BJ (cell line): Measurements from ENCODE around the gene S100A7A. TPM values are rescaled to one million over a fixed set of nuclear protein-coding genes. Genes with fewer than 3 reads are reported as not detected.

Experiments used
- CTCF ChIA-PET: fragments of 350-600 bp; formaldehyde crosslinking; extraction: SDS; loops from one replicate; lab custom pipeline; 2021; ENCODE audit warnings: antibody characterized with exemption, inconsistent platforms; lab: Yijun Ruan, JAX
- POLR2A ChIA-PET: fragments of 300-600 bp; sonication (Branson Sonifier 250); formaldehyde crosslinking; extraction: SDS; loops from one replicate; lab custom pipeline; 2021; ENCODE audit warnings: antibody characterized with exemption; lab: Charles Lee
- DNase-seq: peaks from one replicate; pipeline ENCODE4 v3.0.0-alpha.2; 2011; ENCODE audit warnings: low read depth
- H3K27me3 ChIP-seq: 2 replicates; pipeline ENCODE4 v1.6.0; 2011; ENCODE audit warnings: low read length; ENCODE audit not compliant: control insufficient read depth, insufficient read depth
- H3K36me3 ChIP-seq: 2 replicates; pipeline ENCODE4 v1.5.1; 2011; ENCODE audit warnings: low read length; ENCODE audit not compliant: control insufficient read depth, insufficient read depth
- H3K4me3 ChIP-seq: 2 replicates; pipeline ENCODE4 v1.5.1; 2011; ENCODE audit warnings: low read depth, mild to moderate bottlenecking, control low read depth, low read length
- CTCF ChIP-seq: IDR thresholded peaks from 2 replicates; pipeline ENCODE4 v1.5.1; 2011; ENCODE audit warnings: low read depth, mild to moderate bottlenecking, control low read depth, inconsistent platforms, low read length, moderate library complexity; ENCODE audit not compliant: insufficient read depth
- polyA plus RNA-seq: library from polyadenylated mRNA; depleted of rRNA; stranded (reverse); fragments of >200 nt; gene quantifications from 2 replicates; pipeline ENCODE4 v1.2.3, GENCODE V29; 2011

Gene S100A7A
- polyA plus RNA-seq, 1 experiment, result not detected

- no peaks in the 10 kb centered on the region for H3K36me3 ChIP-seq
- TF ChIP-seq CTCF, result no peak
- no peak overlapping the region for H3K4me3 ChIP-seq
- DNase-seq, result no peak
- CTCF ChIA-PET, result no interaction called here
- H3K27me3 ChIP-seq, result no peaks in the 10 kb centered on the region
- POLR2A ChIA-PET, result no interaction called here
Measured at GRCh38 chr1:153384958-153385580, 31.3 kb upstream of the S100A7A start.

- ChIA-PET POLR2A (no interaction called here), CTCF (interaction anchor here (0.8 kb wide), 2 partner anchors 34 to 110 kb away, joined by 3 read pairs; no protein-coding TSS in a partner anchor)
Measured at GRCh38 chr1:153386500-153386901, 29.8 kb upstream of the S100A7A start.

GRCh38 chr1:153387001-153387400 lies 29.3 kb upstream of the S100A7A start:
- no peaks in the 10 kb centered on the region for H3K27me3 ChIP-seq
- no peak for TF ChIP-seq CTCF
- H3K4me3 ChIP-seq, result no peak overlapping the region
- ChIA-PET POLR2A (no interaction called here), CTCF (interaction anchor here (0.8 kb wide), 2 partner anchors 34 to 109 kb away, joined by 3 read pairs; no protein-coding TSS in a partner anchor)
- H3K36me3 ChIP-seq, result no peaks in the 10 kb centered on the region
- no peak for DNase-seq

More at GRCh38 chr1:153386500-153386901, 29.8 kb upstream of the S100A7A start:
- Histone ChIP-seq H3K27me3 (no peaks in the 10 kb centered on the region), H3K36me3 (no peaks in the 10 kb centered on the region), H3K4me3 (no peak overlapping the region)
- TF ChIP-seq CTCF, result no peak
- DNase-seq, result no peak

- no peak overlapping the region for H3K4me3 ChIP-seq
- no peaks in the 10 kb centered on the region for H3K36me3 ChIP-seq
- no peak for TF ChIP-seq CTCF
- ChIA-PET POLR2A (interaction anchor here (0.6 kb wide), 1 partner anchor 111 kb away, joined by 3 read pairs; no protein-coding TSS in a partner anchor), CTCF (no interaction called here)
- H3K27me3 ChIP-seq, result no peaks in the 10 kb centered on the region
- DNase-seq, result no peak
Measured at GRCh38 chr1:153387785-153388184, 28.5 kb upstream of the S100A7A start.

GRCh38 chr1:153389401-153389800 lies 26.9 kb upstream of the S100A7A start:
- Histone ChIP-seq H3K4me3 (no peak overlapping the region), H3K27me3 (no peaks in the 10 kb centered on the region), H3K36me3 (no peaks in the 10 kb centered on the region)
- POLR2A ChIA-PET, result no interaction called here
- no peak for TF ChIP-seq CTCF
- CTCF ChIA-PET, result interaction anchor here (1.0 kb wide), 1 partner anchor 9 kb away, joined by 3 read pairs; no protein-coding TSS in a partner anchor
- DNase-seq, result no peak
